Measurements from ENCODE around the gene KIFC3.

GRCh38 chr16:57732714-57733113 lies 69.6 kb downstream of the KIFC3 start:
- TF ChIP-seq, protein P1, sequence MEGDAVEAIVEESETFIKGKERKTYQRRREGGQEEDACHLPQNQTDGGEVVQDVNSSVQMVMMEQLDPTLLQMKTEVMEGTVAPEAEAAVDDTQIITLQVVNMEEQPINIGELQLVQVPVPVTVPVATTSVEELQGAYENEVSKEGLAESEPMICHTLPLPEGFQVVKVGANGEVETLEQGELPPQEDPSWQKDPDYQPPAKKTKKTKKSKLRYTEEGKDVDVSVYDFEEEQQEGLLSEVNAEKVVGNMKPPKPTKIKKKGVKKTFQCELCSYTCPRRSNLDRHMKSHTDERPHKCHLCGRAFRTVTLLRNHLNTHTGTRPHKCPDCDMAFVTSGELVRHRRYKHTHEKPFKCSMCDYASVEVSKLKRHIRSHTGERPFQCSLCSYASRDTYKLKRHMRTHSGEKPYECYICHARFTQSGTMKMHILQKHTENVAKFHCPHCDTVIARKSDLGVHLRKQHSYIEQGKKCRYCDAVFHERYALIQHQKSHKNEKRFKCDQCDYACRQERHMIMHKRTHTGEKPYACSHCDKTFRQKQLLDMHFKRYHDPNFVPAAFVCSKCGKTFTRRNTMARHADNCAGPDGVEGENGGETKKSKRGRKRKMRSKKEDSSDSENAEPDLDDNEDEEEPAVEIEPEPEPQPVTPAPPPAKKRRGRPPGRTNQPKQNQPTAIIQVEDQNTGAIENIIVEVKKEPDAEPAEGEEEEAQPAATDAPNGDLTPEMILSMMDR (conservative IDR thresholded peaks at IDR 0.05) = no peak
- TF ChIP-seq ZFX (IDR thresholded peaks at IDR 0.05) = no peak

Data from C4-2B (cell line).